Skeletal muscle satellite cell (primary cell): ENCODE results near the gene CRYGC.

ENCODE experiments used
- H3K27me3 ChIP-seq: 2 replicates; pipeline ENCODE4 v1.7.0; 2013; ENCODE audit warnings: low read length; ENCODE audit not compliant: control insufficient read depth, insufficient read depth
- H3K36me3 ChIP-seq: 2 replicates; pipeline ENCODE4 v1.7.0; 2013; ENCODE audit warnings: mild to moderate bottlenecking, control low read depth, low read length; ENCODE audit not compliant: insufficient read depth
- H3K4me1 ChIP-seq: 2 replicates; pipeline ENCODE4 v1.7.0; 2013; ENCODE audit warnings: low read length; ENCODE audit not compliant: control insufficient read depth, insufficient read depth
- H3K4me2 ChIP-seq: 2 replicates; pipeline ENCODE4 v1.7.0; 2013; ENCODE audit warnings: mild to moderate bottlenecking, low read length
- H3K4me3 ChIP-seq: 2 replicates; pipeline ENCODE4 v1.7.0; 2013; ENCODE audit warnings: low read length
- H3K9ac ChIP-seq: 2 replicates; pipeline ENCODE4 v1.7.0; 2013; ENCODE audit warnings: mild to moderate bottlenecking, low read depth, low read length, moderate library complexity
- H3K9me3 ChIP-seq: replicated peaks from 2 replicates; pipeline ENCODE4 v1.7.0; 2013; ENCODE audit warnings: mild to moderate bottlenecking, control low read depth, low read length

The CRYGC gene

DNA sequence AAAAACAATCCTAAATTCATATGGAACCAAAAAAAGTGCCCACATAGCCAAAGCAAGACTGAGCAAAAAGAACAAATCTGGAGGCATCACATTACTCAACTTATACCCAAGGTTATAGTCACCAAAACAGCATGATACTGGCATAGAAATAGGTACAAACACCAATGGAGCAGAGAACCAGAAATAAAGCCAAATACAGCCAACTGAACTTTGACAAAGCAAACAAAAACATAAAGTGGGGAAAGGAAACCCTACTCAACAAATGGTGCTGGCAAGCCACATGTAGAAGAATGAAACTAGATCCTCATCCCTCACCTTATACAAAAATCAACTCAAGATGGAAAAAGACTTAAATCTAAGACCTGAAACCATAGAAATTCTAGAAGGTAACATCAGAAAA, 45.8 kb downstream of the CRYGC start:
- H3K27me3 ChIP-seq = peaks cover 25% of the 10 kb centered on the region
- no peaks in the 10 kb centered on the region for H3K9me3 ChIP-seq
- no peaks in the 10 kb centered on the region for H3K36me3 ChIP-seq
- no peaks in the 10 kb centered on the region for H3K4me1 ChIP-seq
- no peak overlapping the region for H3K4me2 ChIP-seq
- H3K4me3 ChIP-seq = no peak overlapping the region
- H3K9ac ChIP-seq = no peak overlapping the region
